H9 (cell line): ENCODE results near the gene TRPC3. TPM values are rescaled to one million over a fixed set of nuclear protein-coding genes. Genes with fewer than 3 reads are reported as not detected.

Source experiments
- DNase-seq: peaks from one replicate; pipeline ENCODE4 v3.0.0-alpha.2; 2017
- H2AFZ ChIP-seq: one replicate; pipeline ENCODE4 v1.6.1; 2013; ENCODE audit warnings: mild to moderate bottlenecking, low read length, control low read depth, moderate library complexity
- H2AK5ac ChIP-seq: 2 replicates; pipeline ENCODE4 v1.6.1; 2013; ENCODE audit warnings: low read length, control low read depth, mixed read lengths; ENCODE audit not compliant: insufficient read length
- H2BK120ac ChIP-seq: one replicate; pipeline ENCODE4 v1.6.1; 2013; ENCODE audit warnings: low read depth, mild to moderate bottlenecking, low read length, control low read depth, inconsistent platforms; ENCODE audit not compliant: poor library complexity, severe bottlenecking
- H2BK12ac ChIP-seq: 2 replicates; pipeline ENCODE4 v1.6.1; 2013; ENCODE audit warnings: low read length, control low read depth, mixed read lengths, low read depth; ENCODE audit not compliant: insufficient read length
- H2BK15ac ChIP-seq: 2 replicates; pipeline ENCODE4 v1.6.1; 2013; ENCODE audit warnings: low read depth, low read length, control low read depth
- H2BK20ac ChIP-seq: one replicate; pipeline ENCODE4 v1.6.1; 2013; ENCODE audit warnings: low read depth, mild to moderate bottlenecking, low read length, control low read depth, inconsistent platforms; ENCODE audit not compliant: poor library complexity, severe bottlenecking
- H2BK5ac ChIP-seq: 2 replicates; pipeline ENCODE4 v1.6.1; 2013; ENCODE audit warnings: low read length, control low read depth, mixed read lengths; ENCODE audit not compliant: insufficient read length
- H3K14ac ChIP-seq: 2 replicates; pipeline ENCODE4 v1.6.1; 2013; ENCODE audit warnings: low read length, control low read depth; ENCODE audit not compliant: insufficient read depth
- H3K18ac ChIP-seq: 2 replicates; pipeline ENCODE4 v1.6.1; 2013; ENCODE audit warnings: low read depth, mild to moderate bottlenecking, mixed read lengths, low read length, control low read depth; ENCODE audit not compliant: insufficient read length
- H3K23ac ChIP-seq: 2 replicates; pipeline ENCODE4 v1.6.1; 2013; ENCODE audit warnings: low read length, control low read depth, mixed read lengths, low read depth; ENCODE audit not compliant: insufficient read length
- H3K23me2 ChIP-seq: 2 replicates; pipeline ENCODE4 v1.6.1; 2013; ENCODE audit warnings: low read depth, mild to moderate bottlenecking, mixed read lengths, low read length, control low read depth; ENCODE audit not compliant: insufficient read length, poor library complexity, severe bottlenecking
- H3K27ac ChIP-seq: 2 replicates; pipeline ENCODE4 v1.5.1; 2013; ENCODE audit warnings: low read length, control low read depth, mixed read lengths, low read depth; ENCODE audit not compliant: insufficient read length
- H3K27me3 ChIP-seq: 2 replicates; pipeline ENCODE4 v1.6.1; 2013; ENCODE audit warnings: low read length, control low read depth, inconsistent platforms; ENCODE audit not compliant: insufficient read depth
- H3K4ac ChIP-seq: 2 replicates; pipeline ENCODE4 v1.6.1; 2013; ENCODE audit warnings: low read depth, mild to moderate bottlenecking, control low read depth, inconsistent platforms, low read length, moderate library complexity
- H3K4me1 ChIP-seq: 2 replicates; pipeline ENCODE4 v1.6.1; 2013; ENCODE audit warnings: low read length, control low read depth, inconsistent platforms; ENCODE audit not compliant: insufficient read depth
- H3K4me2 ChIP-seq: 2 replicates; pipeline ENCODE4 v1.6.1; 2013; ENCODE audit warnings: low read length, control low read depth, mixed read lengths; ENCODE audit not compliant: insufficient read length, insufficient read depth
- H3K56ac ChIP-seq: 2 replicates; pipeline ENCODE4 v1.6.1; 2013; ENCODE audit warnings: low read depth, mild to moderate bottlenecking, mixed read lengths, low read length, control low read depth; ENCODE audit not compliant: insufficient read length
- H3K79me1 ChIP-seq: 2 replicates; pipeline ENCODE4 v1.6.1; 2013; ENCODE audit warnings: low read depth, mild to moderate bottlenecking, moderate library complexity, low read length, control low read depth, inconsistent platforms; ENCODE audit not compliant: insufficient read depth, poor library complexity, severe bottlenecking
- H3K79me2 ChIP-seq: 2 replicates; pipeline ENCODE4 v1.6.1; 2013; ENCODE audit warnings: low read length, control low read depth, inconsistent platforms; ENCODE audit not compliant: insufficient read depth
- H3K9ac ChIP-seq: 2 replicates; pipeline ENCODE4 v1.6.1; 2013; ENCODE audit warnings: low read length, control low read depth, mixed read lengths; ENCODE audit not compliant: insufficient read length; ENCODE audit errors: extremely low read depth
- H3K9me3 ChIP-seq: one replicate; pipeline ENCODE4 v1.6.1; 2013; ENCODE audit warnings: low read depth, low read length, inconsistent platforms; ENCODE audit not compliant: control insufficient read depth
- H3T11ph ChIP-seq: one replicate; pipeline ENCODE4 v1.6.1; 2013; ENCODE audit warnings: mild to moderate bottlenecking, low read length, control low read depth, inconsistent platforms
- H4K20me1 ChIP-seq: one replicate; pipeline ENCODE4 v1.6.1; 2013; ENCODE audit not compliant: control insufficient read depth, insufficient read length, insufficient read depth
- H4K5ac ChIP-seq: 2 replicates; pipeline ENCODE4 v1.6.1; 2013; ENCODE audit warnings: low read depth, mild to moderate bottlenecking, mixed read lengths, low read length, control low read depth; ENCODE audit not compliant: insufficient read length
- H4K8ac ChIP-seq: replicated peaks from 2 replicates; pipeline ENCODE4 v1.6.1; 2013; ENCODE audit warnings: low read length, control low read depth, mixed read lengths, low read depth; ENCODE audit not compliant: insufficient read length
- H4K91ac ChIP-seq: 2 replicates; pipeline ENCODE4 v1.6.1; 2013; ENCODE audit warnings: low read depth, mild to moderate bottlenecking, moderate library complexity, mixed read lengths, low read length, control low read depth; ENCODE audit not compliant: insufficient read length
- H3K27ac Mint-ChIP-seq, 3 experiments: 2 replicates in 2 of 3; 3 replicates in 1 of 3; pipeline ENCODE4 v1.8.0; 2020 to 2021; ENCODE audit warnings: mixed read lengths in 3 of 3, mild to moderate bottlenecking in 1 of 3, moderate library complexity in 1 of 3
- H3K27me3 Mint-ChIP-seq: 2 replicates; pipeline ENCODE4 v1.8.0; 2021; ENCODE audit warnings: low read depth, mild to moderate bottlenecking, moderate library complexity, mixed read lengths
- H3K36me3 Mint-ChIP-seq, 3 experiments: 2 replicates in 2 of 3; 3 replicates in 1 of 3; pipeline ENCODE4 v1.8.0; 2020 to 2021; ENCODE audit warnings: low read depth in 3 of 3, mixed read lengths in 3 of 3; ENCODE audit not compliant: insufficient read depth in 1 of 3
- H3K4me1 Mint-ChIP-seq, 2 experiments: 2 replicates each; pipeline ENCODE4 v1.8.0; 2020; ENCODE audit warnings: mixed read lengths in 2 of 2
- H3K4me3 Mint-ChIP-seq, 2 experiments: 2 replicates in 1 of 2; 3 replicates in 1 of 2; pipeline ENCODE4 v1.8.0; 2020 to 2021; ENCODE audit warnings: mild to moderate bottlenecking in 2 of 2, mixed read lengths in 2 of 2, moderate library complexity in 1 of 2
- H3K9me3 Mint-ChIP-seq, 2 experiments: 2 replicates in 1 of 2; 3 replicates in 1 of 2; pipeline ENCODE4 v1.8.0; 2020; ENCODE audit warnings: mild to moderate bottlenecking in 2 of 2, mixed read lengths in 2 of 2, moderate library complexity in 1 of 2
- WGBS: extraction: QIAGEN DNeasy Blood & Tissue Kit; methylation state at CpG from one replicate; pipeline ENCODE4 v1.1.7; 2013; ENCODE audit warnings: missing lambda C conversion rate, low lambda C conversion rate, mixed read lengths; ENCODE audit not compliant: insufficient read length; ENCODE audit errors: extremely low coverage; 5-methylcytosine and 5-hydroxymethylcytosine counted together
- total RNA-seq: library from RNA; stranded (reverse); gene quantifications from 2 replicates; pipeline ENCODE4 v1.2.1, GENCODE V29; 2021
- TF ChIP-seq, protein P1 (sequence below): fragments of 200-600 bp; sonication (generic); conservative IDR thresholded peaks from 3 replicates; pipeline ENCODE4 v1.8.0; 2021; ENCODE audit warnings: antibody characterized with exemption, mild to moderate bottlenecking

Gene TRPC3
- total RNA-seq, 1 experiment from 2014 or later, result 0.13 TPM

DNA sequence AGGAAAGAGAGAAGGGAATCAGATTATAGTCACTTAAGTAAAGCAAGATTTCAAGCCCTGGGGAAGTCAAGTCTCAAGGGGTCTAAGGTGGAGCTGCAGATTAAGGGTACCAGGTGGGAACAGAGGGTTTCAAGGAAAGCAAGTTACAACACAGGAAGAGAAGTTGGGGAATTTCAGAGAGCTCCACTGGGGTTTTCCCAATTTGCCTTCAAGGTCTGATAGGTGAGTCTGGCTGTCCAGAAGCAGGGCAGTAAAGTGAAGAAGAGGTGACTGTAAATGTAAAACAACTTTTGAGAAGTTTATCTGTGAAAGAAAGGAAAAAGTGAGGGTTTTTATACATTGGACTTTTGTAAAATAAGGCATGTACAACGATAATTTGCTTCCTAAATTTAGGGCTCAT lies 37.1 kb upstream of the TRPC3 start:
- no peak overlapping the region for H4K91ac ChIP-seq

More for the DNA sequence above, 37.1 kb upstream of the TRPC3 start:
- Mint-ChIP-seq H3K27ac (no peak overlapping the region), H3K4me1 (peaks cover 0 to 3% of the 10 kb centered on the region in 2 experiments; a peak in 1 of 4 replicates), H3K9me3 (no peaks in the 10 kb centered on the region; a peak in 1 of 5 replicates), H3K36me3 (no peaks in the 10 kb centered on the region), H3K27me3 (no peaks in the 10 kb centered on the region; the same call in 1 of the 2 replicates), H3K4me3 (no peak overlapping the region)
- TF ChIP-seq, protein P1, sequence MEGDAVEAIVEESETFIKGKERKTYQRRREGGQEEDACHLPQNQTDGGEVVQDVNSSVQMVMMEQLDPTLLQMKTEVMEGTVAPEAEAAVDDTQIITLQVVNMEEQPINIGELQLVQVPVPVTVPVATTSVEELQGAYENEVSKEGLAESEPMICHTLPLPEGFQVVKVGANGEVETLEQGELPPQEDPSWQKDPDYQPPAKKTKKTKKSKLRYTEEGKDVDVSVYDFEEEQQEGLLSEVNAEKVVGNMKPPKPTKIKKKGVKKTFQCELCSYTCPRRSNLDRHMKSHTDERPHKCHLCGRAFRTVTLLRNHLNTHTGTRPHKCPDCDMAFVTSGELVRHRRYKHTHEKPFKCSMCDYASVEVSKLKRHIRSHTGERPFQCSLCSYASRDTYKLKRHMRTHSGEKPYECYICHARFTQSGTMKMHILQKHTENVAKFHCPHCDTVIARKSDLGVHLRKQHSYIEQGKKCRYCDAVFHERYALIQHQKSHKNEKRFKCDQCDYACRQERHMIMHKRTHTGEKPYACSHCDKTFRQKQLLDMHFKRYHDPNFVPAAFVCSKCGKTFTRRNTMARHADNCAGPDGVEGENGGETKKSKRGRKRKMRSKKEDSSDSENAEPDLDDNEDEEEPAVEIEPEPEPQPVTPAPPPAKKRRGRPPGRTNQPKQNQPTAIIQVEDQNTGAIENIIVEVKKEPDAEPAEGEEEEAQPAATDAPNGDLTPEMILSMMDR, result no peak
- no peaks in the 10 kb centered on the region for H3K4me1 ChIP-seq
- no peaks in the 10 kb centered on the region for H4K20me1 ChIP-seq
- WGBS, result no CpG with 5 or more reads among the region's 1 CpG
- no peak overlapping the region for H2BK5ac ChIP-seq
- no peak overlapping the region for H2BK15ac ChIP-seq
- no peaks in the 10 kb centered on the region for H3K79me2 ChIP-seq
- H2AK5ac ChIP-seq, result no peak overlapping the region
- no peak overlapping the region for H3K14ac ChIP-seq
- no peak overlapping the region for H3K56ac ChIP-seq
- H2BK120ac ChIP-seq, result no peak overlapping the region
- H2BK12ac ChIP-seq, result no peak overlapping the region
- no peak overlapping the region for H4K8ac ChIP-seq
- H3K27ac ChIP-seq, result no peak overlapping the region
- H2BK20ac ChIP-seq, result no peak overlapping the region
- H3K79me1 ChIP-seq, result no peaks in the 10 kb centered on the region
- no peaks in the 10 kb centered on the region for H3K23me2 ChIP-seq
- no peak overlapping the region for H3K18ac ChIP-seq
- H4K5ac ChIP-seq, result no peak overlapping the region
- H3K9ac ChIP-seq, result no peak overlapping the region
- no peak overlapping the region for H2AFZ ChIP-seq
- no peak overlapping the region for H3K23ac ChIP-seq
- H3K27me3 ChIP-seq, result no peaks in the 10 kb centered on the region
- H3K4ac ChIP-seq, result no peak overlapping the region
- no peak for DNase-seq
- no peaks in the 10 kb centered on the region for H3K9me3 ChIP-seq
- H3T11ph ChIP-seq, result no peak overlapping the region
- no peak overlapping the region for H3K4me2 ChIP-seq
